Memory B cell (primary cell): ENCODE results near the gene CYP4F2.
"Not testable (repeated sequence)": the region's sequence is repeated elsewhere in the genome, so short reads cannot be mapped to it uniquely, and the experiment has no call there.

Source experiments
- ATAC-seq: fragments of 150-1000 bp; cut with Tn5 transposase; 2 replicates; pipeline ENCODE4 v1.10.0; 2021; ENCODE audit warnings: low read depth, mild to moderate bottlenecking, moderate library complexity
- DNase-seq, 2 donors: peaks; one replicate each; pipeline ENCODE4 v3.0.0; 2022; ENCODE audit warnings: low spot score in 2 of 2
- H3K27ac Mint-ChIP-seq: one replicate; pipeline ENCODE4 v1.8.0; 2022; ENCODE audit warnings: mild to moderate bottlenecking, moderate library complexity, mixed read lengths
- H3K27me3 Mint-ChIP-seq: one replicate; pipeline ENCODE4 v1.8.0; 2022; ENCODE audit warnings: mixed read lengths
- H3K36me3 Mint-ChIP-seq: one replicate; pipeline ENCODE4 v1.8.0; 2022; ENCODE audit warnings: mild to moderate bottlenecking, mixed read lengths
- H3K4me1 Mint-ChIP-seq: one replicate; pipeline ENCODE4 v1.8.0; 2022; ENCODE audit warnings: mixed read lengths
- H3K4me3 Mint-ChIP-seq: one replicate; pipeline ENCODE4 v1.8.0; 2022; ENCODE audit warnings: mild to moderate bottlenecking, moderate library complexity, mixed read lengths
- H3K9me3 Mint-ChIP-seq: one replicate; pipeline ENCODE4 v1.8.0; 2022; ENCODE audit warnings: mixed read lengths

The CYP4F2 gene

GRCh38 chr19:15915109-15915508 lies 17.2 kb upstream of the CYP4F2 start:
- H3K27me3 Mint-ChIP-seq, result peaks cover 22% of the 10 kb centered on the region

GRCh38 chr19:15913830-15914229 lies 16.0 kb upstream of the CYP4F2 start:
- H3K4me1 Mint-ChIP-seq, result no peaks in the 10 kb centered on the region
- ATAC-seq (no peak), DNase-seq (no peak)
- peaks cover 17% of the 10 kb centered on the region for H3K27me3 Mint-ChIP-seq
- no peak overlapping the region for H3K4me3 Mint-ChIP-seq
- no peak overlapping the region for H3K27ac Mint-ChIP-seq
- peaks cover 3% of the 10 kb centered on the region for H3K9me3 Mint-ChIP-seq
- peaks cover 2% of the 10 kb centered on the region for H3K36me3 Mint-ChIP-seq

More at GRCh38 chr19:15915109-15915508, 17.2 kb upstream of the CYP4F2 start:
- Mint-ChIP-seq H3K36me3 (peaks cover 2% of the 10 kb centered on the region), H3K9me3 (peaks cover 3% of the 10 kb centered on the region), H3K27ac (no peak overlapping the region), H3K4me1 (no peaks in the 10 kb centered on the region), H3K4me3 (no peak overlapping the region)
- no peak for ATAC-seq
- no peak for DNase-seq

- Mint-ChIP-seq H3K4me3 (no peak overlapping the region), H3K4me1 (no peaks in the 10 kb centered on the region), H3K36me3 (peaks cover 2% of the 10 kb centered on the region), H3K27ac (no peak overlapping the region), H3K9me3 (peaks cover 3% of the 10 kb centered on the region), H3K27me3 (peaks cover 15% of the 10 kb centered on the region)
- DNase-seq (no peak), ATAC-seq (no peak)
Measured at GRCh38 chr19:15913384-15913783, 15.5 kb upstream of the CYP4F2 start.

GRCh38 chr19:15911599-15912235 lies 13.8 kb upstream of the CYP4F2 start:
- Mint-ChIP-seq H3K4me1 (no peaks in the 10 kb centered on the region), H3K4me3 (peak overlapping the region; percentile 43), H3K36me3 (peaks cover 4% of the 10 kb centered on the region), H3K27me3 (peaks cover 18% of the 10 kb centered on the region), H3K27ac (no peak overlapping the region), H3K9me3 (peaks cover 5% of the 10 kb centered on the region)
- no peak for DNase-seq
- no peak for ATAC-seq

GRCh38 chr19:15905026-15905425 lies 7.2 kb upstream of the CYP4F2 start:
- H3K27ac Mint-ChIP-seq, result no peak overlapping the region
- H3K9me3 Mint-ChIP-seq, result peaks cover 15% of the 10 kb centered on the region
- H3K4me1 Mint-ChIP-seq, result no peaks in the 10 kb centered on the region
- H3K36me3 Mint-ChIP-seq, result peaks cover 3% of the 10 kb centered on the region
- peaks cover 17% of the 10 kb centered on the region for H3K27me3 Mint-ChIP-seq
- no peak for ATAC-seq
- DNase-seq, result no peak
- no peak overlapping the region for H3K4me3 Mint-ChIP-seq

- peaks cover 15% of the 10 kb centered on the region for H3K9me3 Mint-ChIP-seq
- peaks cover 17% of the 10 kb centered on the region for H3K27me3 Mint-ChIP-seq
- not testable (repeated sequence) for H3K4me1 Mint-ChIP-seq, H3K4me3 Mint-ChIP-seq, DNase-seq, H3K36me3 Mint-ChIP-seq, H3K27ac Mint-ChIP-seq, ATAC-seq
Measured at GRCh38 chr19:15902898-15903297, 5.0 kb upstream of the CYP4F2 start.

- Mint-ChIP-seq H3K27me3 (peaks cover 14% of the 10 kb centered on the region), H3K4me1 (no peaks in the 10 kb centered on the region), H3K9me3 (peaks cover 12% of the 10 kb centered on the region), H3K27ac (no peak overlapping the region), H3K4me3 (no peak overlapping the region), H3K36me3 (peaks cover under 1% of the 10 kb centered on the region)
- no peak for DNase-seq
- no peak for ATAC-seq
Measured at GRCh38 chr19:15902254-15902653, 4.4 kb upstream of the CYP4F2 start.

GRCh38 chr19:15900504-15900903 lies 2.6 kb upstream of the CYP4F2 start:
- H3K36me3 Mint-ChIP-seq, result peaks cover 1% of the 10 kb centered on the region
- peaks cover 21% of the 10 kb centered on the region for H3K27me3 Mint-ChIP-seq
- DNase-seq, result no peak
- H3K27ac Mint-ChIP-seq, result no peak overlapping the region
- ATAC-seq, result no peak
- H3K4me1 Mint-ChIP-seq, result no peaks in the 10 kb centered on the region
- no peak overlapping the region for H3K4me3 Mint-ChIP-seq
- peaks cover 16% of the 10 kb centered on the region for H3K9me3 Mint-ChIP-seq

- not testable (repeated sequence) for H3K4me3 Mint-ChIP-seq, ATAC-seq, H3K36me3 Mint-ChIP-seq, H3K27ac Mint-ChIP-seq, H3K4me1 Mint-ChIP-seq, DNase-seq
- Mint-ChIP-seq H3K9me3 (peaks cover 15% of the 10 kb centered on the region), H3K27me3 (peaks cover 23% of the 10 kb centered on the region)
Measured at GRCh38 chr19:15900032-15900431, 2.2 kb upstream of the CYP4F2 start.

GRCh38 chr19:15899561-15899960 lies 1.7 kb upstream of the CYP4F2 start:
- not testable (repeated sequence) for H3K4me3 Mint-ChIP-seq, H3K4me1 Mint-ChIP-seq, DNase-seq, H3K27ac Mint-ChIP-seq, ATAC-seq, H3K36me3 Mint-ChIP-seq
- peaks cover 14% of the 10 kb centered on the region for H3K9me3 Mint-ChIP-seq
- peaks cover 23% of the 10 kb centered on the region for H3K27me3 Mint-ChIP-seq

GRCh38 chr19:15897026-15897737 lies 692 bp downstream of the CYP4F2 start:
- Mint-ChIP-seq H3K9me3 (peaks cover 4% of the 10 kb centered on the region), H3K27ac (no peak overlapping the region), H3K36me3 (peaks cover 1% of the 10 kb centered on the region), H3K4me3 (no peak overlapping the region), H3K27me3 (peaks cover 20% of the 10 kb centered on the region), H3K4me1 (no peaks in the 10 kb centered on the region)
- no peak for ATAC-seq
- no peak for DNase-seq

GRCh38 chr19:15895876-15896430 lies 1.9 kb downstream of the CYP4F2 start:
- peaks cover 1% of the 10 kb centered on the region for H3K36me3 Mint-ChIP-seq
- ATAC-seq, result no peak
- DNase-seq, result no peak

GRCh38 chr19:15894359-15894758 lies 3.5 kb downstream of the CYP4F2 start:
- ATAC-seq (no peak), DNase-seq (no peak)
- peaks cover 1% of the 10 kb centered on the region for H3K36me3 Mint-ChIP-seq
- H3K9me3 Mint-ChIP-seq, result peaks cover 4% of the 10 kb centered on the region
- H3K27ac Mint-ChIP-seq, result no peak overlapping the region
- H3K4me3 Mint-ChIP-seq, result no peak overlapping the region
- H3K27me3 Mint-ChIP-seq, result peaks cover 12% of the 10 kb centered on the region
- H3K4me1 Mint-ChIP-seq, result no peaks in the 10 kb centered on the region

More at GRCh38 chr19:15895876-15896430, 1.9 kb downstream of the CYP4F2 start:
- H3K4me1 Mint-ChIP-seq, result no peaks in the 10 kb centered on the region
- peaks cover 4% of the 10 kb centered on the region for H3K9me3 Mint-ChIP-seq
- no peak overlapping the region for H3K27ac Mint-ChIP-seq
- H3K4me3 Mint-ChIP-seq, result no peak overlapping the region
- H3K27me3 Mint-ChIP-seq, result peaks cover 14% of the 10 kb centered on the region

GRCh38 chr19:15893477-15893876 lies 4.4 kb downstream of the CYP4F2 start:
- Mint-ChIP-seq H3K36me3 (peaks cover 1% of the 10 kb centered on the region), H3K9me3 (peaks cover 4% of the 10 kb centered on the region), H3K27me3 (peaks cover 12% of the 10 kb centered on the region), H3K27ac (no peak overlapping the region), H3K4me3 (no peak overlapping the region), H3K4me1 (no peaks in the 10 kb centered on the region)
- ATAC-seq, result no peak
- no peak for DNase-seq
